Suprapubic skin (tissue), 3 donors: ENCODE results near the gene C21orf91.

Source experiments
- EP300 ChIP-seq: sonication (generic); formaldehyde crosslinking; IDR thresholded peaks from one replicate; pipeline ENCODE4 v1.6.1; 2017; ENCODE audit warnings: antibody characterized with exemption
- POLR2A ChIP-seq, 2 donors: fragments of 450-650 bp; IDR thresholded peaks; one replicate each; pipeline ENCODE4 v1.6.1; 2017; ENCODE audit warnings: antibody characterized with exemption in 2 of 2, mild to moderate bottlenecking in 2 of 2, moderate library complexity in 2 of 2
- TF ChIP-seq, protein P1 (sequence below), 2 donors: fragments of 200-600 bp in 1 of 2; fragments of 450-650 bp in 1 of 2; sonication (generic) in 1 of 2; IDR thresholded peaks; one replicate each; pipeline ENCODE4 v1.5.1; 2016 to 2019; ENCODE audit warnings: antibody characterized with exemption in 2 of 2, mild to moderate bottlenecking in 1 of 2, moderate library complexity in 1 of 2

- TF ChIP-seq, protein P1, sequence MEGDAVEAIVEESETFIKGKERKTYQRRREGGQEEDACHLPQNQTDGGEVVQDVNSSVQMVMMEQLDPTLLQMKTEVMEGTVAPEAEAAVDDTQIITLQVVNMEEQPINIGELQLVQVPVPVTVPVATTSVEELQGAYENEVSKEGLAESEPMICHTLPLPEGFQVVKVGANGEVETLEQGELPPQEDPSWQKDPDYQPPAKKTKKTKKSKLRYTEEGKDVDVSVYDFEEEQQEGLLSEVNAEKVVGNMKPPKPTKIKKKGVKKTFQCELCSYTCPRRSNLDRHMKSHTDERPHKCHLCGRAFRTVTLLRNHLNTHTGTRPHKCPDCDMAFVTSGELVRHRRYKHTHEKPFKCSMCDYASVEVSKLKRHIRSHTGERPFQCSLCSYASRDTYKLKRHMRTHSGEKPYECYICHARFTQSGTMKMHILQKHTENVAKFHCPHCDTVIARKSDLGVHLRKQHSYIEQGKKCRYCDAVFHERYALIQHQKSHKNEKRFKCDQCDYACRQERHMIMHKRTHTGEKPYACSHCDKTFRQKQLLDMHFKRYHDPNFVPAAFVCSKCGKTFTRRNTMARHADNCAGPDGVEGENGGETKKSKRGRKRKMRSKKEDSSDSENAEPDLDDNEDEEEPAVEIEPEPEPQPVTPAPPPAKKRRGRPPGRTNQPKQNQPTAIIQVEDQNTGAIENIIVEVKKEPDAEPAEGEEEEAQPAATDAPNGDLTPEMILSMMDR (IDR thresholded peaks at IDR 0.05): no peak
- TF ChIP-seq EP300: no peak
- TF ChIP-seq POLR2A (IDR thresholded peaks at IDR 0.05): no peak
These were observed 706 bp downstream of the C21orf91 start for GRCh38 chr21:17818186-17819113.
